Testis (tissue), 3 donors: Measurements from ENCODE around the gene ANKRD13D. TPM values are rescaled to one million over a fixed set of nuclear protein-coding genes. Genes with fewer than 3 reads are reported as not detected.
"Not testable (repeated sequence)": the region's sequence is repeated elsewhere in the genome, so short reads cannot be mapped to it uniquely, and the experiment has no call there.

Experiments
- DNase-seq: peaks from one replicate; pipeline ENCODE4 v3.0.0-alpha.2; 2019
- H3K27ac ChIP-seq, 2 donors: fragments of 200-600 bp; sonication (generic); one replicate each; pipeline ENCODE4 v1.5.1; 2019
- H3K27me3 ChIP-seq: fragments of 200-600 bp; sonication (generic); one replicate; pipeline ENCODE4 v1.5.1; 2019
- H3K36me3 ChIP-seq: fragments of 200-600 bp; sonication (generic); one replicate; pipeline ENCODE4 v1.5.1; 2017; ENCODE audit warnings: low read depth; ENCODE audit errors: missing control alignments
- H3K4me1 ChIP-seq: fragments of 200-600 bp; sonication (generic); one replicate; pipeline ENCODE4 v1.5.1; 2019
- H3K4me3 ChIP-seq, 2 donors: fragments of 200-600 bp; sonication (generic); one replicate each; pipeline ENCODE4 v1.5.1; 2017 to 2019
- H3K9me3 ChIP-seq: fragments of 200-600 bp; sonication (generic); one replicate; pipeline ENCODE4 v1.5.1; 2017
- POLR2A ChIP-seq: fragments of 450-650 bp; IDR thresholded peaks from one replicate; pipeline ENCODE4 v1.6.1; 2017; ENCODE audit warnings: antibody characterized with exemption, mild to moderate bottlenecking, moderate library complexity
- WGBS, 2 donors: methylation state at CpG; one replicate each; pipeline ENCODE4 v1.1.5; 2018; 5-methylcytosine and 5-hydroxymethylcytosine counted together
- intact Hi-C: fragments of 100-400 bp; cut with DNase I; formaldehyde crosslinking; loops from one replicate; pipeline ENCODE4 v1.15.1; 2023; ENCODE audit warnings: low total_unique reads
- polyA plus RNA-seq: library from polyadenylated mRNA; stranded (reverse); fragments of 350-450 nt; fragmentation: Illumina TruSeq; extraction: RNeasy Lipid Tissue Mini Kit (QIAGEN cat#74804); gene quantifications from one replicate; pipeline ENCODE4 v1.2.3, GENCODE V29; 2014; ENCODE audit warnings: low read depth, low replicate concordance; ENCODE audit not compliant: insufficient read depth
- total RNA-seq, 2 donors: library from RNA; depleted of rRNA; stranded (reverse); fragments of >200 nt; gene quantifications; one replicate each; pipeline ENCODE4 v1.2.3, GENCODE V29; 2016
- TF ChIP-seq, protein P1 (sequence below), 3 experiments: fragments of 450-650 bp in 2 of 3; fragments of 200-600 bp in 1 of 3; sonication (generic) in 1 of 3; IDR thresholded peaks; one replicate each; pipeline ENCODE4 v1.5.1; 2016 to 2019; ENCODE audit warnings: antibody characterized with exemption in 3 of 3, mild to moderate bottlenecking in 2 of 3, moderate library complexity in 1 of 3

ANKRD13D gene
- total and polyA plus RNA-seq, 3 donors from 2014 or later: 32.8 to 73.3 (median 66.2) TPM

DNA sequence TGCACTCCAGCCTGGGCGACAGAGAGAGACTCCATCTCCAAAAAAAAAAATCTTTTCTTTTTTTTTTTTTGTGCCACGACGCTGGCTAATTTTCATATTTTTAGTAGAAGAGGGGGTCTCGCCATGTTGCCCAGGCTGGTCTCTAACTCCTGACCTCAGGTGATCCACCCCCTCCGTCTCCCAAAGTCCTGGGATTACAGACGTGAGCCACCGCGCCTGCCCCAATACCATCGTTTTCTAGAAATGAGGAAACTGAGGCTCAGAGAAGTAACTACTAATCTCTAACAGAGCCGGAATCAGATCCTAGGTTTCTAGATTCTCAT is 27.7 kb downstream of the ANKRD13D start:
- Histone ChIP-seq H3K4me1 (peaks cover 4% of the 10 kb centered on the region), H3K36me3 (no peaks in the 10 kb centered on the region)
- intact Hi-C loops: loop anchor here (2.0 kb wide), 1 partner anchor 52 kb away; no protein-coding TSS in a partner anchor

DNA sequence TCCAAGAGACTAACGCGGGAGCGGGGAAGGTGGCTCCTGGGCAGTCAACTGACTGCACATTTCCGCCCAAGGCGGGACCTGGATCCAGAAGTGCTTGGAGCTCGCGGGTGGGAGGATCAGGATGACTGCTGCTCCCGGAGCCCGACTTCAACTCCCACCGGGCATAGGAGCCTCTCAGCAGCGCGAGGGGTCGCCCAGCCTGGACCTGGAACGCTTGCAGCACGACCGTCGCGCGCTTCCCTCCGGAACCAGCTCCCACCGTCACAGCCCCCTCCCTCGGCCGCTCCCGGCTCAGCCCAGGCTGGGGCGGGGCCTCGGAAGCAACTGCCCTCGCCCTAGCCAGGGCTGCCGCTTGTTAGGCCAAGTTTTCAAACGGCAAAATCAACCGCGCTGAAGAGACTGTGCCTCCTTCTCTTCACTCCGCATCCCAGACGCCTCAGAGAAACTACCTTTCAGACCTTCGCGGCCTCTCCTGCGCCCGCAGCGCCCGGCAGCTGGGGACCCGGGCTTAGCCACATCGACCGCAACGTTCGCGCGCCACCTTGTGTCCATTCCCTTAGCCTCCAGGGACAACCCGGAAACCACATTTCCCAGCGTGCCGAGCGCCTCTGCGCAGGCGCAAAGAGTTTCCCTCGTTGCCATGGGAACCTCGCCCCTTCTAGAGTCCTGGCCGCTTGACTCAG is 28.2 kb downstream of the ANKRD13D start:
- peaks cover 4% of the 10 kb centered on the region for H3K4me1 ChIP-seq
- no peaks in the 10 kb centered on the region for H3K36me3 ChIP-seq
- 0% methylated on average over 33 to 55 of the region's 55 CpGs for WGBS, 2 donors
- intact Hi-C loops: loop anchor here (2.0 kb wide), 1 partner anchor 53 kb away; no protein-coding TSS in a partner anchor
- H3K27me3 ChIP-seq: no peaks in the 10 kb centered on the region
- H3K9me3 ChIP-seq: no peaks in the 10 kb centered on the region
- H3K4me3 ChIP-seq: peak overlapping the region; percentile 56 to 76
- peak; percentile 98 for DNase-seq
- TF ChIP-seq, protein P1, sequence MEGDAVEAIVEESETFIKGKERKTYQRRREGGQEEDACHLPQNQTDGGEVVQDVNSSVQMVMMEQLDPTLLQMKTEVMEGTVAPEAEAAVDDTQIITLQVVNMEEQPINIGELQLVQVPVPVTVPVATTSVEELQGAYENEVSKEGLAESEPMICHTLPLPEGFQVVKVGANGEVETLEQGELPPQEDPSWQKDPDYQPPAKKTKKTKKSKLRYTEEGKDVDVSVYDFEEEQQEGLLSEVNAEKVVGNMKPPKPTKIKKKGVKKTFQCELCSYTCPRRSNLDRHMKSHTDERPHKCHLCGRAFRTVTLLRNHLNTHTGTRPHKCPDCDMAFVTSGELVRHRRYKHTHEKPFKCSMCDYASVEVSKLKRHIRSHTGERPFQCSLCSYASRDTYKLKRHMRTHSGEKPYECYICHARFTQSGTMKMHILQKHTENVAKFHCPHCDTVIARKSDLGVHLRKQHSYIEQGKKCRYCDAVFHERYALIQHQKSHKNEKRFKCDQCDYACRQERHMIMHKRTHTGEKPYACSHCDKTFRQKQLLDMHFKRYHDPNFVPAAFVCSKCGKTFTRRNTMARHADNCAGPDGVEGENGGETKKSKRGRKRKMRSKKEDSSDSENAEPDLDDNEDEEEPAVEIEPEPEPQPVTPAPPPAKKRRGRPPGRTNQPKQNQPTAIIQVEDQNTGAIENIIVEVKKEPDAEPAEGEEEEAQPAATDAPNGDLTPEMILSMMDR (IDR thresholded peaks at IDR 0.05): peak; percentile 93 to 99 (median 99)
- no peak for TF ChIP-seq POLR2A
- peak overlapping the region; percentile 89 to 95 for H3K27ac ChIP-seq

More for the DNA sequence above, 27.7 kb downstream of the ANKRD13D start:
- H3K9me3 ChIP-seq: no peaks in the 10 kb centered on the region
- peak overlapping the region; percentile 89 to 95 for H3K27ac ChIP-seq
- no peak for DNase-seq
- 0 to 1% methylated on average over 10 of the region's 10 CpGs for WGBS, 2 donors
- no peaks in the 10 kb centered on the region for H3K27me3 ChIP-seq
- TF ChIP-seq, protein P1 (IDR thresholded peaks at IDR 0.05): no peak
- TF ChIP-seq POLR2A: no peak
- H3K4me3 ChIP-seq: peak overlapping the region; percentile 56 to 76

DNA sequence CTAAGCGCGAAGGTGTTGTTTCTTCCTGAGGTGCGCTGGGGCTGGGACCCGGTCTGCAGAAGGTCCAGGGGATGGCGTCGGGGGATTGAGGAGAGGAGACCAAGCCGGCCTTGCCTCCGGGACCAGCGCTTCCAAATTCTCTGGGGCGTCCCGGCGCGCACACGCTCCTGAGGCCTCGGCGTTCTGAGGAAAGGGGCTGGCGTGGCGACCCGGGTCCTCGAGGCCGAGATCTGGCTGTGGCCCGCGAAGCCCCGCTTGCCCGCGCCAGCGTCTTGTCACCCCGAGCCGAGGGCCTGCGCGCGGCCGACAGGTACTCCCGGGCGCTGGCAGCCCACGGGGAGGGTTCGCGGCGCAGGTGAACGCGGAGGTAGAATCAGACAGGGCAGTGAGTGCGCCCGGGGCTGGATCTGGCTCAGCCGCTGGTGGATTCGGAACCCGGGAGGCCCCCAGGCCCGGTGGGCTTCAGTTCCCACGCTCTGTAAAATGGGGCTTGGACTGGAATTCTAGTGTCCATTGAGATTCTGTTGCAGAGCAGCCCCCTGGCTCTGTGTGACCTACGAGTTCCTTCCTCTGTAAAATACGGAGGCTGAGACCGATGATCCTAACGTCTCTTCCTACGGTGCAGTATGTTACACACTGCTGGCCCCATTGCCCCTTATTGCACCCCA is 28.9 kb downstream of the ANKRD13D start:
- TF ChIP-seq POLR2A: no peak
- Histone ChIP-seq H3K9me3 (no peaks in the 10 kb centered on the region), H3K4me3 (peak overlapping the region; percentile 56 to 76), H3K36me3 (no peaks in the 10 kb centered on the region), H3K4me1 (no peaks in the 10 kb centered on the region), H3K27me3 (no peaks in the 10 kb centered on the region), H3K27ac (peak overlapping the region; percentile 6 to 95)
- peak; percentile 45 for DNase-seq
- intact Hi-C loops: loop anchor here (2.0 kb wide), 1 partner anchor 53 kb away; no protein-coding TSS in a partner anchor
- 0% methylated on average over 5 to 42 of the region's 53 CpGs for WGBS, 2 donors

DNA sequence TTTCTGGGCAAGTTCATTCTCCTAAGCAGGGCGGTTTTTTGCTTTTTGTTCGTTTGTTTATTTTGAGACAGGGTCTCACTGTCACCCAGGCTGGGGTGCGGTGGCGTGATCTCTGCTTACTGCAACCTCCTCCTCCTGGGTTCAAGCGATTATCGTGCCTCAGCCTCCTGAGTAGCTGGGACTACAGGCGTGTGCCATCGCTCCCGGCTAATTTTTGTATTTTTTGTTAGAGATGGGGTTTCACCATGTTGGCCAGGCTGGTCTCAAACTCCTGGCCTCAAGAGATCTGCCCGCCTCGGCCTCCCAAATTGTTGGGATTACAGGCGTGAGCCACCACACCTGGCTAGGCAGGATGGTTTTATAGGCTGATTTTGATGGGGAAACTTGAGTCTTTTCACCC is 29.8 kb downstream of the ANKRD13D start:
- H3K4me3 ChIP-seq, H3K27me3 ChIP-seq, H3K36me3 ChIP-seq, H3K9me3 ChIP-seq, H3K27ac ChIP-seq, intact Hi-C loops, H3K4me1 ChIP-seq: not testable (repeated sequence)
- DNase-seq: peak; percentile 12
- WGBS, 2 donors: 58 to 83% methylated on average over 12 of the region's 12 CpGs

DNA sequence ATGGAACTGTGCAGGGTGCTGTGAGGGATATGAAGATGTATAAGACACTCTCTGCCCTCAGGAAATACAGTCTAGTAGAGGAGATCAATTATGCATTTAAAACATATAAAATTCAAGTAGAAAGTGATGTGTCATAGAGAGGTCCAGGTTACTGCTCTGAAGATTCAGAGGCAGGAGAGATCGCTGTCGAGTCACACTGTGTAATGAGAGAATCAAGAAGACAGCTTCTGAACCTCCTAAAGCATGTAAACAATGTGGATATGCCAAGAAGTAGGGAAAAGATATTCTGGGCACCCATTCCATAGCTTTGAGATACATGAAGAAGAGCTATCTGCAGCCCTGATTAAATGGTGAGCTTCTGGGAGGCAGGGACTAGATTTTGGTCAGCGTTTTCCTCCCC is 30.9 kb downstream of the ANKRD13D start:
- Histone ChIP-seq H3K27me3 (no peaks in the 10 kb centered on the region), H3K4me3 (no peak overlapping the region), H3K27ac (no peak overlapping the region), H3K9me3 (no peaks in the 10 kb centered on the region), H3K4me1 (no peaks in the 10 kb centered on the region), H3K36me3 (no peaks in the 10 kb centered on the region)
- 79 to 85% methylated on average over 3 of the region's 3 CpGs for WGBS, 2 donors
- TF ChIP-seq, protein P1 (IDR thresholded peaks at IDR 0.05): no peak
- TF ChIP-seq POLR2A: no peak
- intact Hi-C loops: no loop called here
- no peak for DNase-seq
